ENCODE measurements around the gene CRTC2. TPM values are rescaled to one million over a fixed set of nuclear protein-coding genes. Genes with fewer than 3 reads are reported as not detected.

CRTC2 gene
- total and polyA plus RNA-seq, 9 of the 15 experiments (the other 6 are each of a cell fraction or from before 2014, with no cell fraction given), result 2.7 to 26.4 (median 10.2) TPM

GRCh38 chr1:153990468-153991150 lies 32.2 kb upstream of the CRTC2 start, which contains the start of gene RPS27 (continued):
- no peak for TF ChIP-seq HNRNPL (IDR thresholded peaks at IDR 0.05; ENCODE audit: low read depth, low read length)
- TF ChIP-seq IFI16 (CRISPR knock-in tag; IDR thresholded peaks at IDR 0.05), result no peak
- TF ChIP-seq CGGBP1 (CRISPR knock-in tag; IDR thresholded peaks at IDR 0.05), result peak; percentile 92
- TF ChIP-seq USF1 (CRISPR knock-in tag; IDR thresholded peaks at IDR 0.05), result no peak
- TF ChIP-seq KAT7 (CRISPR knock-in tag; IDR thresholded peaks at IDR 0.05; ENCODE audit: borderline replicate concordance), result peak; percentile 45; the same call in 1 of the 2 replicates
- no peak for TF ChIP-seq ZNF57 (CRISPR knock-in tag; IDR thresholded peaks at IDR 0.05)
- peak; percentile 95 for TF ChIP-seq CEBPG (CRISPR knock-in tag; IDR thresholded peaks at IDR 0.05)
- peak; percentile 77 to 97 for TF ChIP-seq CEBPG (tag; conservative IDR thresholded peaks at IDR 0.05 in 1 of 2, IDR thresholded peaks at IDR 0.05 in 1 of 2)
- TF ChIP-seq MCM3 (IDR thresholded peaks at IDR 0.05), result no peak
- TF ChIP-seq ZNF316 (IDR thresholded peaks at IDR 0.05), result no peak
- no peak for TF ChIP-seq ZNF274 (IDR thresholded peaks at IDR 0.05; ENCODE audit: borderline replicate concordance, low read depth, low read length)
- no peak; the same call in 1 of the 2 replicates for TF ChIP-seq FOXP4 (CRISPR knock-in tag; IDR thresholded peaks at IDR 0.05; ENCODE audit: borderline replicate concordance)
- TF ChIP-seq KDM2B (CRISPR knock-in tag; IDR thresholded peaks at IDR 0.05), result 0 out of 2 replicates have a peak, but pooled peaks have one; percentile 61
- no peak for TF ChIP-seq NFE2L1 (tag; IDR thresholded peaks at IDR 0.05; ENCODE audit: borderline replicate concordance, low read depth)
- TF ChIP-seq MTA3 (IDR thresholded peaks at IDR 0.05; ENCODE audit: borderline replicate concordance), result peak; percentile 99
- no peak for TF ChIP-seq TSHZ1 (CRISPR knock-in tag; IDR thresholded peaks at IDR 0.05)
- TF ChIP-seq RBM34 (IDR thresholded peaks at IDR 0.05; ENCODE audit: borderline replicate concordance, insufficient read depth, low read length), result no peak
- no peak; the same call in 1 of the 2 replicates for TF ChIP-seq TCF3 (CRISPR knock-in tag; IDR thresholded peaks at IDR 0.05)
- TF ChIP-seq SFPQ (IDR thresholded peaks at IDR 0.05; ENCODE audit: low read depth, low read length), result no peak

Measured in K562 (cell line).